BLaER1 treated with 17β-estradiol and CSF1 and Interleukin-3, amounts not matched to agents 10 nM and 100 nM (cell line): Measurements from ENCODE around the gene MAPRE2.

Source experiments
- H3K27ac ChIP-seq, 11 experiments: shearing (Covaris generic); formaldehyde crosslinking; 2 replicates each; pipeline ENCODE4 v1.8.1; 2022
- H3K27me3 ChIP-seq, 11 experiments: shearing (Covaris generic); formaldehyde crosslinking; 2 replicates each; pipeline ENCODE4 v1.8.1; 2022
- H3K36me3 ChIP-seq, 11 experiments: shearing (Covaris generic); formaldehyde crosslinking; 2 replicates each; pipeline ENCODE4 v1.8.1; 2022
- H3K4me1 ChIP-seq, 10 experiments: shearing (Covaris generic); formaldehyde crosslinking; 2 replicates each; pipeline ENCODE4 v1.8.1; 2022
- H3K4me2 ChIP-seq, 11 experiments: shearing (Covaris generic); formaldehyde crosslinking; 2 replicates each; pipeline ENCODE4 v1.8.1; 2022
- H3K4me3 ChIP-seq, 10 experiments: shearing (Covaris generic); formaldehyde crosslinking; 2 replicates each; pipeline ENCODE4 v1.8.1; 2022
- H3K9ac ChIP-seq, 11 experiments: shearing (Covaris generic); formaldehyde crosslinking; 2 replicates each; pipeline ENCODE4 v1.8.1; 2022
- H3K9me3 ChIP-seq, 11 experiments: shearing (Covaris generic); formaldehyde crosslinking; replicated peaks in 1 of 11; 2 replicates each; pipeline ENCODE4 v1.8.1; 2022
- H4K20me1 ChIP-seq, 11 experiments: shearing (Covaris generic); formaldehyde crosslinking; 2 replicates each; pipeline ENCODE4 v1.8.1; 2022
- Cebpa-rat ChIP-seq, 11 experiments: shearing (Covaris generic); IDR thresholded peaks; 2 replicates each; pipeline ENCODE4 v1.8.1; 2022

The MAPRE2 gene

DNA sequence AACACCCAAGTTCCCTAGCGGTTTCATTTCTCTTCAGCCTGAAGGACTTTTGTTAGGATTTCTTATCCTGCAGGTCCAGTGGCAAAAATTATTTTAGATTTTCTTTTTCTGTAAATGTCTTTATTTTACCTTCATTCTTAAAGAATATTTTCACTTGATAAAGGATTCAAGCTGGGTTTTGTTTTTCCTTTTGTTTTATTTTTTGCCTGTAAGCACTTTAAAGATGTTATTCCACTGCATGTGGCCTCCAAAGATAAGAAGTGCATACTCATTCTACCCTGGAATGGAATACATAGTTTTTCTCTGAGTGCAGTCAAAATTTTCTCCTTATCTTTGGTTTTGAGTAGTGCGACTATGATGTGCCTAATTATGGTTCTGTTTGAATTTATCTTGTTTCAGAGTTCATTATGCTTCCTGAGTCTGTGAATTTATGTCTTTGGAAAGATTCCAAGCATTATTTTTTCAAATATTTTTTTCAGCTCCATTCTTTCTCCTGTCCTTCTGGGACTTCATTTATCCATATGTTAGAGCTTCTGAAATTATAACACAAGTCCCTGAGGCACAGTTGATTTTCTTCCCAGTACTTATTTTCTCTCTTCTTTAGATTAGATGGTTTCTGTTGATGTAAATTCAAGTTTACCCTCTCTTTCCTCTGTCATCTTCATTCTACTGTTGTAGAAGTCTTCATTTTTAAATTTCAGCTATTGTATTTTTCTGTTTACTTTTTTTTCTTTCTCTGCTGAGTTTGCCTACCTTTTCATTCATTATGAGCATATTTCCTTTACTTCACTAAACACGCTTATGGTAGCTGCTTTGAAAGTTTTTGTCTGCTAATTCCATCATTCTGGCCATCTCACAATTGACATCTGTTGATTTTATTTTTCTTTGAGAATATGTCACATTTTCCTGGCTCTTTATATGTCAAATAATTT is 69.6 kb downstream of the MAPRE2 start:
- Histone ChIP-seq H4K20me1 (no peaks in the 10 kb centered on the region), H3K9ac (no peak overlapping the region), H3K36me3 (peaks cover 5 to 52% (median 39%) of the 10 kb centered on the region in 11 experiments; a peak in 16 of 22 replicates), H3K4me3 (no peak overlapping the region), H3K27me3 (no peaks in the 10 kb centered on the region), H3K4me1 (peaks cover 7 to 13% (median 11%) of the 10 kb centered on the region in 10 experiments; a peak in 18 of 20 replicates), H3K9me3 (peaks cover 31 to 52% (median 39%) of the 10 kb centered on the region in 11 experiments), H3K4me2 (no peak overlapping the region), H3K27ac (no peak overlapping the region)
- no peak for TF ChIP-seq Cebpa-rat (IDR thresholded peaks at IDR 0.05)

- Histone ChIP-seq H3K27me3 (no peaks in the 10 kb centered on the region), H3K9ac (no peak overlapping the region), H3K4me3 (no peak overlapping the region), H3K4me2 (no peak overlapping the region), H3K4me1 (peaks cover 9 to 25% (median 13%) of the 10 kb centered on the region in 10 experiments; a peak in 18 of 20 replicates), H4K20me1 (peaks cover 0 to 7% (median 0%) of the 10 kb centered on the region in 11 experiments; a peak in 3 of 22 replicates), H3K36me3 (peaks cover 0 to 58% (median 32%) of the 10 kb centered on the region in 11 experiments; a peak in 16 of 22 replicates), H3K9me3 (peaks cover 31 to 48% (median 39%) of the 10 kb centered on the region in 11 experiments), H3K27ac (no peak overlapping the region)
- no peak for TF ChIP-seq Cebpa-rat (IDR thresholded peaks at IDR 0.05)
Observed at GRCh38 chr18:35112696-35113095, 71.5 kb downstream of the MAPRE2 start.

- Histone ChIP-seq H3K27me3 (no peaks in the 10 kb centered on the region), H3K9me3 (peaks cover 26 to 35% (median 28%) of the 10 kb centered on the region in 11 experiments), H3K9ac (no peak overlapping the region), H3K4me3 (no peak overlapping the region), H3K4me2 (peak overlapping the region in 6 of 11 experiments; percentile 7 to 17 (median 12); a peak in 5 of 22 replicates), H3K27ac (no peak overlapping the region), H3K4me1 (peaks cover 9 to 31% (median 15%) of the 10 kb centered on the region in 10 experiments; a peak in 18 of 20 replicates), H4K20me1 (peaks cover 0 to 17% (median 4%) of the 10 kb centered on the region in 11 experiments; a peak in 6 of 22 replicates), H3K36me3 (peaks cover 0 to 43% (median 24%) of the 10 kb centered on the region in 11 experiments; a peak in 13 of 22 replicates)
- no peak for TF ChIP-seq Cebpa-rat (IDR thresholded peaks at IDR 0.05)
Observed at GRCh38 chr18:35114305-35114704, 73.1 kb downstream of the MAPRE2 start.

GRCh38 chr18:35116784-35117318 is 75.6 kb downstream of the MAPRE2 start:
- Histone ChIP-seq H3K4me3 (no peak overlapping the region), H3K36me3 (peaks cover 0 to 32% (median 17%) of the 10 kb centered on the region in 11 experiments; a peak in 13 of 22 replicates), H4K20me1 (peaks cover 0 to 21% (median 4%) of the 10 kb centered on the region in 11 experiments; a peak in 6 of 22 replicates), H3K9me3 (peaks cover 11 to 13% (median 12%) of the 10 kb centered on the region in 11 experiments; a peak in 21 of 22 replicates), H3K27me3 (no peaks in the 10 kb centered on the region), H3K27ac (no peak overlapping the region), H3K9ac (no peak overlapping the region), H3K4me2 (peak overlapping the region in 1 of 11 experiments; percentile 36; a peak in 2 of 22 replicates), H3K4me1 (peaks cover 14 to 31% (median 20%) of the 10 kb centered on the region in 10 experiments)
- TF ChIP-seq Cebpa-rat (IDR thresholded peaks at IDR 0.05): no peak

- Histone ChIP-seq H3K36me3 (peaks cover 0 to 29% (median 13%) of the 10 kb centered on the region in 11 experiments; a peak in 12 of 22 replicates), H3K4me2 (peak overlapping the region in 1 of 11 experiments; percentile 36; a peak in 2 of 22 replicates), H3K4me3 (no peak overlapping the region), H4K20me1 (peaks cover 0 to 21% (median 4%) of the 10 kb centered on the region in 11 experiments; a peak in 6 of 22 replicates), H3K9ac (no peak overlapping the region), H3K4me1 (peaks cover 14 to 35% (median 25%) of the 10 kb centered on the region in 10 experiments), H3K27me3 (no peaks in the 10 kb centered on the region), H3K9me3 (peaks cover 5 to 8% (median 7%) of the 10 kb centered on the region in 11 experiments; a peak in 19 of 22 replicates), H3K27ac (no peak overlapping the region)
- TF ChIP-seq Cebpa-rat (IDR thresholded peaks at IDR 0.05): no peak
Observed at GRCh38 chr18:35117372-35117771, 76.2 kb downstream of the MAPRE2 start.

DNA sequence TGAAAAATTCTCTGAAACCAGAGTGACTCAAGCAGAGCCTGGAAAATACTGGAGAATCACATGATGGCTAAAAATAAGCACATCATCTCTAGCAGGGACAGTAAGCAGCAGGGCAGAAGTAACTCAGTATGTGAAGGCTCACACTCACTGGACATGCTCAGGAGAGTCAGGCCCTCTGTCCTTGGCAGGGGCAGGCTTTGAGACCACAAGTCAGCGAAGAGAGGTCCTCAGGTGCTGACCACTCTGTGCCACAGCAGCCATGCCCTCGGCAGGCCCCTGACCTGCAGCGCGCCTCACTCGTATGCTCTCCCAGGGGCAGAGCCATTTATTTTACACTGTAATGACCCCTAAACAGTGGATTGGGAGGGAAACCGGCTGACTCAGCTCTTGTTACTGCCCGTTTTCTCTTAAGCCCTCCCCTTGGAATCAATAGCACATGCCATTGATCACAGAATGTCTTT is 76.8 kb downstream of the MAPRE2 start:
- Histone ChIP-seq H3K9me3 (peaks cover 0 to 4% (median 1%) of the 10 kb centered on the region in 11 experiments; a peak in 6 of 22 replicates), H3K27me3 (no peaks in the 10 kb centered on the region), H3K4me1 (peaks cover 20 to 41% (median 31%) of the 10 kb centered on the region in 10 experiments), H3K9ac (no peak overlapping the region), H3K4me2 (peak overlapping the region in 2 of 11 experiments; percentile 26 to 36; a peak in 2 of 22 replicates), H3K36me3 (peaks cover 0 to 23% (median 8%) of the 10 kb centered on the region in 11 experiments; a peak in 11 of 22 replicates), H3K4me3 (no peak overlapping the region), H4K20me1 (peaks cover 0 to 21% (median 4%) of the 10 kb centered on the region in 11 experiments; a peak in 6 of 22 replicates), H3K27ac (no peak overlapping the region)
- TF ChIP-seq Cebpa-rat (IDR thresholded peaks at IDR 0.05): no peak

DNA sequence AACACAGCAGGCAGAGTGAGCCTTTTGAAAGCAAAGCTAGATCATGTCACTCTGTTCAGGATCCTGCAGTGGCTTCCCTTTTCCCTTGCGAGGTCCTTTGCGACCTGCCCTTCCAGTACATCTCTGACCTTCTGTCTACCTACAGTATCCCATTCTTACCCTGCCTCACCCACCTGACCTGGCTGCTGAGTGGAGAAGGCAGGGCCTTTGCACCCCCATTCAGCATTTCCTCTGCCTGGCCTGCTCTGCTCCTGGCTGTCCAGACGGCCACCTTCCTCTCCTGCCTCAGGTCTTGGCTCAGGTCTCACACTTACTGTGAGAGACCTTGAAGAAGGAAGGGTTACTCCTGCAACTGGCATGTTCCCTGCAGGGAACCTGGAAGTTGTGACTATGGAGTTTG is 77.4 kb downstream of the MAPRE2 start:
- Histone ChIP-seq H3K4me2 (no peak overlapping the region; a peak in 1 of 22 replicates), H3K27me3 (no peaks in the 10 kb centered on the region), H3K27ac (no peak overlapping the region), H4K20me1 (peaks cover 0 to 21% (median 4%) of the 10 kb centered on the region in 11 experiments; a peak in 6 of 22 replicates), H3K9me3 (peaks cover 0 to 5% (median 2%) of the 10 kb centered on the region in 11 experiments; a peak in 13 of 22 replicates), H3K4me3 (no peak overlapping the region), H3K36me3 (peaks cover 0 to 21% (median 8%) of the 10 kb centered on the region in 11 experiments; a peak in 10 of 22 replicates), H3K4me1 (peaks cover 24 to 46% (median 37%) of the 10 kb centered on the region in 10 experiments), H3K9ac (no peak overlapping the region)
- no peak for TF ChIP-seq Cebpa-rat (IDR thresholded peaks at IDR 0.05)

GRCh38 chr18:35121038-35121437 is 79.8 kb downstream of the MAPRE2 start:
- H3K27me3 ChIP-seq: no peaks in the 10 kb centered on the region

More at GRCh38 chr18:35121038-35121437, 79.8 kb downstream of the MAPRE2 start:
- Histone ChIP-seq H3K9ac (no peak overlapping the region), H3K4me3 (no peak overlapping the region), H4K20me1 (peaks cover 0 to 21% (median 4%) of the 10 kb centered on the region in 11 experiments; a peak in 6 of 22 replicates), H3K9me3 (peaks cover 10 to 19% (median 13%) of the 10 kb centered on the region in 11 experiments), H3K36me3 (peaks cover 4 to 32% (median 11%) of the 10 kb centered on the region in 11 experiments; a peak in 13 of 22 replicates), H3K4me2 (no peak overlapping the region; a peak in 2 of 22 replicates), H3K4me1 (peaks cover 13 to 39% (median 30%) of the 10 kb centered on the region in 10 experiments), H3K27ac (no peak overlapping the region)
- no peak for TF ChIP-seq Cebpa-rat (IDR thresholded peaks at IDR 0.05)
